ENCODE measurements around the gene CHST6. TPM values are rescaled to one million over a fixed set of nuclear protein-coding genes. Genes with fewer than 3 reads are reported as not detected.
"Not testable (repeated sequence)": the region's sequence is repeated elsewhere in the genome, so short reads cannot be mapped to it uniquely, and the experiment has no call there.

Gene CHST6
- total RNA-seq, 1 donor from 2014 or later: 3.2 TPM

GRCh38 chr16:75446416-75446815, 48.8 kb downstream of the CHST6 start:
- no peak for DNase-seq (ENCODE audit: low spot score)

GRCh38 chr16:75445298-75445697, 49.9 kb downstream of the CHST6 start:
- no peak for DNase-seq (ENCODE audit: low spot score)

GRCh38 chr16:75443298-75443697, 51.9 kb downstream of the CHST6 start:
- no peak for DNase-seq (ENCODE audit: low spot score)

- peak; percentile 80 for DNase-seq (ENCODE audit: low spot score)
These were observed 61.4 kb downstream of the CHST6 start for GRCh38 chr16:75433732-75434413.

- peak; percentile 97 for DNase-seq (ENCODE audit: low spot score)
These were observed 62.2 kb downstream of the CHST6 start, which contains the start of gene CFDP1 for GRCh38 chr16:75432828-75433731. CFDP1 (minus strand) TSS chr16:75433503; CDS start chr16:75433352, 151 bp downstream.

GRCh38 chr16:75429621-75430403, 65.4 kb downstream of the CHST6 start:
- no peak for DNase-seq (ENCODE audit: low spot score)

GRCh38 chr16:75426524-75426923, 68.7 kb downstream of the CHST6 start:
- not testable (repeated sequence) for DNase-seq (ENCODE audit: low spot score)

GRCh38 chr16:75424105-75424762, 71.0 kb downstream of the CHST6 start:
- not testable (repeated sequence) for DNase-seq (ENCODE audit: low spot score)

- no peak for DNase-seq (ENCODE audit: low spot score)
These were observed 71.5 kb downstream of the CHST6 start for GRCh38 chr16:75423723-75424104.

Other genes starting within 250 kb of the CHST6 start
- 81.8 TPM for gene BCAR1, start 243.8 kb downstream of the CHST6 start, total RNA-seq
- gene CFDP1, start 61.9 kb downstream of the CHST6 start, total RNA-seq: 60.2 TPM
- gene TMEM170A, start 30.8 kb downstream of the CHST6 start, total RNA-seq: 25.7 TPM
- 0.26 TPM for gene CHST5, start 40.7 kb upstream of the CHST6 start, total RNA-seq
- 18.3 TPM for gene TMEM231, start 60.8 kb upstream of the CHST6 start, total RNA-seq
- 77.4 TPM for gene GABARAPL2, start 70.9 kb upstream of the CHST6 start, total RNA-seq
- 87.1 TPM for gene ADAT1, start 127.8 kb upstream of the CHST6 start, total RNA-seq
- gene KARS1, start 152.2 kb upstream of the CHST6 start, total RNA-seq: 129 TPM
- gene TERF2IP, start 152.3 kb upstream of the CHST6 start, total RNA-seq: 47.1 TPM
- not detected for gene CPHXL2, start 181.6 kb upstream of the CHST6 start, total RNA-seq
- not detected for gene DUXB, start 206.0 kb upstream of the CHST6 start, total RNA-seq
- not detected for gene CPHXL, start 231.0 kb upstream of the CHST6 start, total RNA-seq